GM23338 (cell line): ENCODE results near the gene HSDL2. TPM values are rescaled to one million over a fixed set of nuclear protein-coding genes. Genes with fewer than 3 reads are reported as not detected.
"Not testable (repeated sequence)": the region's sequence is repeated elsewhere in the genome, so short reads cannot be mapped to it uniquely, and the experiment has no call there.

Experiments used
- ATAC-seq: fragments of 200-7000 bp; cut with Tn5 transposase; 3 replicates; pipeline ENCODE4 v1.9.1; 2020
- DNase-seq: peaks from one replicate; pipeline ENCODE4 v3.0.0-alpha.2; 2015; ENCODE audit warnings: low spot score
- H2AFZ ChIP-seq: fragments of 200-600 bp; sonication (generic); 2 replicates; pipeline ENCODE4 v1.8.0; 2016; ENCODE audit warnings: antibody characterized with exemption, mild to moderate bottlenecking, moderate library complexity
- H3F3A ChIP-seq: fragments of 200-600 bp; sonication (generic); replicated peaks from 2 replicates; pipeline ENCODE4 v1.8.0; 2017; ENCODE audit warnings: antibody characterized with exemption, mixed run types, low read depth
- H3K27ac ChIP-seq: fragments of 200-600 bp; sonication (generic); 2 replicates; pipeline ENCODE4 v1.6.1; 2016; ENCODE audit warnings: low read depth
- H3K27me3 ChIP-seq: fragments of 200-600 bp; sonication (generic); 2 replicates; pipeline ENCODE4 v1.8.0; 2016; ENCODE audit warnings: mild to moderate bottlenecking, mixed run types, moderate library complexity; ENCODE audit not compliant: insufficient read depth
- H3K36me3 ChIP-seq: fragments of 200-600 bp; sonication (generic); 2 replicates; pipeline ENCODE4 v1.8.0; 2016; ENCODE audit warnings: mild to moderate bottlenecking; ENCODE audit not compliant: insufficient read depth
- H3K4me1 ChIP-seq: fragments of 200-600 bp; sonication (generic); 2 replicates; pipeline ENCODE4 v1.8.0; 2016; ENCODE audit warnings: mild to moderate bottlenecking, moderate library complexity; ENCODE audit not compliant: insufficient read depth
- H3K4me2 ChIP-seq: fragments of 200-600 bp; sonication (generic); 2 replicates; pipeline ENCODE4 v1.7.1; 2017; ENCODE audit warnings: mixed run types
- H3K4me3 ChIP-seq: fragments of 200-600 bp; sonication (generic); 2 replicates; pipeline ENCODE4 v1.6.1; 2016; ENCODE audit warnings: mixed run types
- H3K79me2 ChIP-seq: fragments of 200-600 bp; sonication (generic); replicated peaks from 2 replicates; pipeline ENCODE4 v1.8.0; 2017; ENCODE audit warnings: mild to moderate bottlenecking; ENCODE audit not compliant: insufficient read depth
- H3K9me2 ChIP-seq: fragments of 200-600 bp; sonication (generic); 2 replicates; pipeline ENCODE4 v1.8.0; 2017; ENCODE audit not compliant: insufficient read depth
- H4K20me1 ChIP-seq: fragments of 200-600 bp; sonication (generic); replicated peaks from 2 replicates; pipeline ENCODE4 v1.8.0; 2017; ENCODE audit warnings: mild to moderate bottlenecking; ENCODE audit not compliant: insufficient read depth
- H3K27ac Mint-ChIP-seq: 2 replicates; pipeline ENCODE4 v1.8.0; 2020; ENCODE audit warnings: inconsistent platforms, mild to moderate bottlenecking, moderate library complexity, mixed read lengths
- H3K27me3 Mint-ChIP-seq: 3 replicates; pipeline ENCODE4 v1.8.0; 2022; ENCODE audit warnings: low read depth, mild to moderate bottlenecking, moderate library complexity, mixed read lengths, inconsistent platforms; ENCODE audit not compliant: insufficient read depth, poor library complexity
- H3K36me3 Mint-ChIP-seq: 3 replicates; pipeline ENCODE4 v1.8.0; 2021; ENCODE audit warnings: low read depth, mild to moderate bottlenecking, inconsistent platforms, moderate library complexity, mixed read lengths
- H3K4me1 Mint-ChIP-seq: 3 replicates; pipeline ENCODE4 v1.8.0; 2020; ENCODE audit warnings: mild to moderate bottlenecking, inconsistent platforms, mixed read lengths
- H3K4me3 Mint-ChIP-seq: 3 replicates; pipeline ENCODE4 v1.8.0; 2021; ENCODE audit warnings: moderate library complexity, mild to moderate bottlenecking, inconsistent platforms, mixed read lengths
- H3K9me3 Mint-ChIP-seq: 3 replicates; pipeline ENCODE4 v1.8.0; 2020; ENCODE audit warnings: moderate library complexity, mild to moderate bottlenecking, inconsistent platforms, mixed read lengths
- CTCF ChIP-seq, 2 experiments: fragments of 200-600 bp in 1 of 2; sonication (generic) in 1 of 2; conservative IDR thresholded peaks; 2 replicates each; pipeline versions ENCODE4 v1.5.1 to v1.6.1; 2016 to 2017; ENCODE audit warnings: antibody characterized with exemption in 2 of 2, low read depth in 2 of 2, mild to moderate bottlenecking in 2 of 2, moderate library complexity in 1 of 2
- EZH2 ChIP-seq: fragments of 200-600 bp; sonication (generic); IDR thresholded peaks from one replicate; pipeline ENCODE4 v1.8.0; 2017; ENCODE audit warnings: antibody characterized with exemption, mild to moderate bottlenecking, low read depth; ENCODE audit not compliant: unreplicated experiment
- EZH2phosphoT487 ChIP-seq: fragments of 200-600 bp; sonication (generic); IDR thresholded peaks from one replicate; pipeline ENCODE4 v1.8.1; 2018; ENCODE audit warnings: antibody characterized with exemption; ENCODE audit not compliant: unreplicated experiment
- JUNB ChIP-seq: IDR thresholded peaks from one replicate; pipeline ENCODE4 v1.6.1; 2016; ENCODE audit warnings: antibody characterized with exemption; ENCODE audit not compliant: unreplicated experiment
- POLR2AphosphoS5 ChIP-seq: IDR thresholded peaks from 2 replicates; pipeline ENCODE4 v1.6.1; 2016; ENCODE audit warnings: antibody characterized with exemption, low read depth
- REST ChIP-seq: IDR thresholded peaks from one replicate; pipeline ENCODE4 v1.6.1; 2018; ENCODE audit warnings: antibody characterized with exemption; ENCODE audit not compliant: unreplicated experiment
- STAT1 ChIP-seq: IDR thresholded peaks from one replicate; pipeline ENCODE4 v1.6.1; 2016; ENCODE audit warnings: antibody characterized with exemption; ENCODE audit not compliant: unreplicated experiment
- ZNF114 ChIP-seq: fragments of 250-450 bp; sonication (Bioruptor Pico); IDR thresholded peaks from 2 replicates; pipeline ENCODE4 v1.5.0; 2020; ENCODE audit warnings: mild to moderate bottlenecking, moderate library complexity
- ZNF331 ChIP-seq: fragments of 250-450 bp; sonication (Bioruptor Pico); IDR thresholded peaks from 2 replicates; pipeline ENCODE4 v1.5.0; 2020; ENCODE audit warnings: low read depth, mild to moderate bottlenecking, moderate library complexity
- polyA plus RNA-seq: library from polyadenylated mRNA; unstranded; fragments of >200 nt; fragmentation: Nextera tagmentation; extraction: Ambion mirVana; gene quantifications from 2 replicates; pipeline ENCODE4 v1.2.1, GENCODE V29; 2016
- total RNA-seq: library from RNA; depleted of rRNA; stranded (reverse); fragments of >200 nt; shearing (Covaris generic); gene quantifications from 2 replicates; pipeline ENCODE4 v1.2.3, GENCODE V29; 2014

The HSDL2 gene
- total and polyA plus RNA-seq, 2 experiments from 2014 or later = 11.4 to 15.3 TPM

GRCh38 chr9:112365257-112365656 lies 14.7 kb upstream of the HSDL2 start:
- not testable (repeated sequence) for H2AFZ ChIP-seq, H3K4me1 Mint-ChIP-seq, DNase-seq, H3F3A ChIP-seq, H3K27me3 Mint-ChIP-seq, H3K27me3 ChIP-seq, H3K79me2 ChIP-seq, H3K9me2 ChIP-seq, H3K36me3 ChIP-seq, H3K27ac Mint-ChIP-seq, H3K4me2 ChIP-seq, H3K27ac ChIP-seq, H3K4me1 ChIP-seq, H4K20me1 ChIP-seq, H3K4me3 Mint-ChIP-seq, H3K4me3 ChIP-seq, ATAC-seq
- peaks cover 38% of the 10 kb centered on the region for H3K36me3 Mint-ChIP-seq
- peaks cover 47% of the 10 kb centered on the region for H3K9me3 Mint-ChIP-seq

- peak; percentile 67 for DNase-seq
- Histone ChIP-seq H3F3A (no peaks in the 10 kb centered on the region), H2AFZ (no peak overlapping the region), H3K4me2 (no peak overlapping the region), H3K27me3 (no peaks in the 10 kb centered on the region), H3K36me3 (no peaks in the 10 kb centered on the region), H3K9me2 (no peaks in the 10 kb centered on the region), H3K27ac (no peak overlapping the region), H3K79me2 (no peaks in the 10 kb centered on the region), H4K20me1 (no peaks in the 10 kb centered on the region), H3K4me3 (no peak overlapping the region), H3K4me1 (no peaks in the 10 kb centered on the region)
- TF ChIP-seq ZNF331 (CRISPR knock-in tag) (no peak), CTCF (conservative IDR thresholded peaks at IDR 0.05; ENCODE audit: low read depth in 2 of 2) (peak; percentile 50 to 76), JUNB (no peak)
- H3K9me3 Mint-ChIP-seq = peaks cover 48% of the 10 kb centered on the region
- no peak overlapping the region for H3K4me3 Mint-ChIP-seq
- peaks cover 38% of the 10 kb centered on the region for H3K36me3 Mint-ChIP-seq
- peaks cover 1% of the 10 kb centered on the region for H3K27me3 Mint-ChIP-seq
- no peak overlapping the region for H3K27ac Mint-ChIP-seq
- ATAC-seq = peak; percentile 88
- H3K4me1 Mint-ChIP-seq = no peaks in the 10 kb centered on the region
These were observed 13.3 kb upstream of the HSDL2 start for GRCh38 chr9:112366591-112366990.

- H3K4me3 ChIP-seq = no peak overlapping the region
- no peak overlapping the region for H3K4me2 ChIP-seq
- Mint-ChIP-seq H3K9me3 (peaks cover 48% of the 10 kb centered on the region), H3K36me3 (peaks cover 38% of the 10 kb centered on the region), H3K4me3 (no peak overlapping the region), H3K27me3 (peaks cover 3% of the 10 kb centered on the region), H3K27ac (no peak overlapping the region), H3K4me1 (no peaks in the 10 kb centered on the region)
- no peaks in the 10 kb centered on the region for H3K36me3 ChIP-seq
- H3K9me2 ChIP-seq = no peaks in the 10 kb centered on the region
- H3K79me2 ChIP-seq = no peaks in the 10 kb centered on the region
- no peak overlapping the region for H2AFZ ChIP-seq
- TF ChIP-seq ZNF114 (CRISPR knock-in tag) (no peak), POLR2AphosphoS5 (no peak), CTCF (conservative IDR thresholded peaks at IDR 0.05; ENCODE audit: low read depth in 2 of 2) (no peak), REST (no peak), STAT1 (no peak), EZH2 (no peak), EZH2phosphoT487 (no peak)
- no peak for ATAC-seq
- H3K27ac ChIP-seq = no peak overlapping the region
- H3K4me1 ChIP-seq = no peaks in the 10 kb centered on the region
- H4K20me1 ChIP-seq = no peaks in the 10 kb centered on the region
- DNase-seq = no peak
- H3K27me3 ChIP-seq = no peaks in the 10 kb centered on the region
- no peaks in the 10 kb centered on the region for H3F3A ChIP-seq
These were observed 12.4 kb upstream of the HSDL2 start for GRCh38 chr9:112367465-112367864.
